Stimulated activated CD4-positive, alpha-beta T cell treated with anti-CD3 and anti-CD28 coated beads, Interleukin-4, amount 100 ng/mL, for 24 hours (primary cell): Measurements from ENCODE around the gene AS3MT.
"Not testable (repeated sequence)": the region's sequence is repeated elsewhere in the genome, so short reads cannot be mapped to it uniquely, and the experiment has no call there.

Experiments
- DNase-seq: peaks from one replicate; pipeline ENCODE4 v3.0.0-alpha.2; 2020

The AS3MT gene, protein sequence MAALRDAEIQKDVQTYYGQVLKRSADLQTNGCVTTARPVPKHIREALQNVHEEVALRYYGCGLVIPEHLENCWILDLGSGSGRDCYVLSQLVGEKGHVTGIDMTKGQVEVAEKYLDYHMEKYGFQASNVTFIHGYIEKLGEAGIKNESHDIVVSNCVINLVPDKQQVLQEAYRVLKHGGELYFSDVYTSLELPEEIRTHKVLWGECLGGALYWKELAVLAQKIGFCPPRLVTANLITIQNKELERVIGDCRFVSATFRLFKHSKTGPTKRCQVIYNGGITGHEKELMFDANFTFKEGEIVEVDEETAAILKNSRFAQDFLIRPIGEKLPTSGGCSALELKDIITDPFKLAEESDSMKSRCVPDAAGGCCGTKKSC

DNA sequence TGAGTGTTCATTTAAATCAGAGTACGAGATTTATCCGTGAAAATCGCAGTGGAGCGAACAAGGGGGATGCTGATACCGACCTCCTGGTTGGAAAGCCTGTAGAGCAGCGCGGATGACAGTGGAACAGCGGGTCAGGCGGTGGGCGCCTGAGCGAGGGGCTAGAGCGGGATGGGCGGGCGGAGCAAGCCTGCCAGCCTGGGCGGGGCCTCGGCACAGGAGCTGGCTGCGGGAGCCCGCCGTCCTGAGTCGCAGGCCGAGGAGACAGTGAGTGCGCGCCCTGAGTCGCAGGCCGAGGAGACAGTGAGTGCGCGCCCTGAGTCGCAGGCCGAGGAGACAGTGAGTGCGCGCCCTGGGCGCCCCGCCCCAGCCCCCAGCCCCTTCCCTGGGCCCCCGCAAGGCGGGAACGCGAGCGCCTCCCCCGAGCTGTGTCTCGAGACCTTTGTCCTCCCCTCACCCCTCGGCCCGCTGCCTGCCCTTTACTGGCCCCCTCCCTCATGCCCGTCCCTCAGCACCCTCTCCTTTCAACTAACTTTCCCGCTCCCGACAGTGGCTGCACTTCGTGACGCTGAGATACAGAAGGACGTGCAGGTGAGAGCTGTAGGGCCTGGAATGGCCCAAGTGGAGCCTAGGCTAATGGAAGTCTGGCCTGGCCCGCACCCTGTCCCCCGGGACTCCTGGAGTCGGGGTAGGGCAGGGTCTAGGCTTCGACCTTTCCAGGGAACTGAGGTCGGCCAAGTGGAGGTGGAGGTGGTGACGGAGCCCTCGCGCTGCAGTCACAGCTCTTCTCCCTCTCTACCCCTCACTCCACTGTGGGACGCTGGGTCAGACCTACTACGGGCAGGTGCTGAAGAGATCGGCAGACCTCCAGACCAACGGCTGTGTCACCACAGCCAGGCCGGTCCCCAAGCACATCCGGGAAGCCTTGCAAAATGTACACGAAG, at the start of gene AS3MT:
Gene AS3MT, plus strand, starts transcription at position 213 of the 941 bp plus-strand sequence. Its CDS starts 123 bp downstream, at position 336.
- DNase-seq = no peak

DNA sequence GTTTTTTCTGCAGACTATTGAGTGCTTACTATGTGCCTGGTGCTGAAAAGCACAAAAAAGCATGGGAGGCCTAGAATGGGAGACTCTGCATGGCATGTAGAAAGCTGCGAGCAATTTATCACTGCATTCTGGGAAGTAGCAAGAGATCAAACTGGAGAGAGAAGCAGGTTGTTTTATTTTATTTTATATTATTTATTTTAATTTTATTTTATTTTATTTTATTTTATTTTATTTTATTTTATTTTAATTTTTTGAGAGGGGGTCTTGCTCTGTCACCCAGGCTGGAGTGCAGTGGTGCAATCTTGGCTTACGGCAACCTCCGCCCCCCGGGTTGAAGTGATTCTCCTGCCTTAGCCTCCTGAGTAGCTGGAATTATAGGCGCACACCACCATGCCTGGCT, 49.3 kb upstream of the AS3MT start:
- not testable (repeated sequence) for DNase-seq

DNA sequence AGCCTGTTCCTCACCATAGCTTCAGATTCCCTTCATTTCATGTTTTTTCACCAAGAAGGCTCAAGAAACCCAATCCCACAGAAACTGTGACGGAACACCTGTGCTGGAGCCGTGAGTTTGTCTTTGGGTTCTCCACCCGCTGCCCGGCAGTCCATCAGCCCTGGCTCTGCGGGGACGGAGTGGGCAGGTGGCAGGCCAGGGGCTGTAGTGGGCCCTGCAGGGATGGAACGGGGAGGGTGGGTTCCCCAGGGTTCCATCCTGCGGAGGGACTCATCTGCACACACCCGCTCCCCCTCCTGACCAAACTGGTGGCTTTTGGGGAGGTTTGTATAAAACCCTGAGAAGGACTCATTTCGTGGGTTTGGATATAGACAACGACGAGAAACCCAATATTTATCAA, 47.0 kb upstream of the AS3MT start:
- no peak for DNase-seq

DNA sequence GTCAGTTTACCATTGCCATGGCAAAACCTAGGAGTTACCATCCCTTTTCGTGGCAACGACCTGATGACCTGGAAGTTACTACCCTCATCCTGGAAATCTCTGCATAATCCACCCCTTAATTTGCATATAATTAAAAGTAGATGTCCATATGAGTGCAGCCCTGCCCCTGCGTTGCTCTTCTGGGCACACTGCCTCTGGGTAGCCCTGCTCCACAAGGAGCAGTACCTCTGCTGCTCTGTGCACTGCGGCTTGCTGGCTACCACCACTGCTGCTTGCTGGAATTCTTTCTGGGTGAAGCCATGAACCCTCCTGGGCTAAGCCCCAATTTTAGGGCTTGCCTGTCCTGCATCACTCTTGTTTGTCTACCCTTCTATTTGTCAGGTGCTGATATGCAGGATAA, 44.6 kb upstream of the AS3MT start:
- DNase-seq = no peak

DNA sequence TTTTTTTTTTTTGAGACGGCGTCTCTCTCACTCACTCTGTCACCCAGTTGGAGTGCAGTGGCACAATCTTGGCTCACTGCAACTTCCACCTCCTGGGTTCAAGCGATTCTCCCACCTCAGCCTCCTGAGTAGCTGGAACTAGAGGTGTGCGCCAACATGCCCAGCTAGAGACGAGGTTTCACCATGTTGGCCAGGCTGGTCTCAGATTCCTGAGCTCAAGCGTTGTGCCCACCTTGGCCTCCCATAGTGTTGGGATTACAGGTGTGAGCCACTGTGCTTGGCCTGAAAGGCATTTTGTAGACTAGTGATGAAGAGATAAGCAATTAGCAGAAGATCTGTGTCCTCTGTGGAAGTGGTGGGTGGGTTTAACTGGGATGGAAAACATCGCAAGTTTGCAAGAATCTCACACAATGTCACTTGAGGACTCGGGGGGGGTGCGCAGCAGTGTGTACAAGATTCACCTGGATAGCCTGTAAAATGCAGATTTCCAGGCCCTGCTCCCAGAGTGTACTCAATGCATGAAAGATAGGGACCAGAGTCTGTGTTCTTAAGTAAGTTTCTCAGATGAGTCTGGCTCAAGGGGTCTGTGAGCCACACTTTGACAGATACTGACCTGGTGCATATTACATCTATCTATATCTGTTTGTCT, 43.0 kb upstream of the AS3MT start:
- no peak for DNase-seq

DNA sequence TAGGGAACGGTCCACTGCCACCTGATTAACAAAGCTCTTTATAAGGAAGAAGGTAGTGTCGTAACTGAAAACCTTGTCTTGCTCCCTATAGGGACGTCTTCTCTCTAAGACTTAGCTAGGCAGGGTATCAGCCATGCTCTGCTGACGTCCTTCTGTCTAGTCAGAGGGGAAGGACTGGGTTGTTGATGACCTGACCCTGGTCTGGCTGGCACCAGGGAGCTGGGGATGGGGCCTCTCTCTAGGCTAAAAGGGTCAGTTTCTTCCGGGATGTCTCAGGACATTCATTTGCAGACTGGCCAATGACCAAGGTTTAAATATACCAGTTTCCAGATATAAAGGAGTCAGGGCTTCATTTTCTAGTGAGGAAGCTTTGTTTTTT, 41.7 kb upstream of the AS3MT start:
- DNase-seq = no peak

DNA sequence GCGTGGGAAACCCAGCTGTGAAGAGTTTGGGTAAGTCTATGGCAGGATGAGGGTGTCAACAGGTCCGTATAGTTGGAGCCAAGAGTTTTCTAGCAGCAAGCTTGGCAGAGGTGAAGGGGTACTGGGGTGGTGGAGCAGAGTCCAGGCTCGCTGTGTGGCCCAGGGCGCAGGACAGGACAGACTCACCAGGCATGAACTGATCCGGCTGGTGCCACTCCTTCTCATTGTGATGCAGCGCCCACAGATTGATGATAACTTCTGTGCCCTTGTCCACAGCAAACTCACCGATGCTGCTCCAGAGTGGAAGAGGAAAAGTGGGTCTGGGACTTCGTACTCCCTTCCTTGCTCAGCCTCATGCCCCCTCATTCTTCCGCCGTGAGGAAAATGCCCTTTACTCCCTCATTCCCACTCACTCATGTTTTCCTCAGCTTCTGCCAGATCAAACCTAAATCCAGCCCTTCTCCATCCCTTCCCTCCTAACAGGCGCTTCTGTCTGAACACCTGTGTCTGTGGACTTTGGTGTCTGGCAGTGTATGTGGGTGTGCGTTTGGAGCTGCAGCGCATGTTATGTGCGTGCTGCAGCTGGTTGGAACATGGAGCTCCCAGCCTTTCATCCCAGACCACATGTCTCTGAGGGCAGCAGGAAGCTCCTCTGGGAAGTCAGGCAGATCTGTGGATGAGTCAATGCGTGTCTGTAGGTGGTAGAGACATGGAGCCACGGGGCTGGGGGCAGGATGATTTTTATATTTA, 37.8 kb upstream of the AS3MT start:
- DNase-seq = no peak

DNA sequence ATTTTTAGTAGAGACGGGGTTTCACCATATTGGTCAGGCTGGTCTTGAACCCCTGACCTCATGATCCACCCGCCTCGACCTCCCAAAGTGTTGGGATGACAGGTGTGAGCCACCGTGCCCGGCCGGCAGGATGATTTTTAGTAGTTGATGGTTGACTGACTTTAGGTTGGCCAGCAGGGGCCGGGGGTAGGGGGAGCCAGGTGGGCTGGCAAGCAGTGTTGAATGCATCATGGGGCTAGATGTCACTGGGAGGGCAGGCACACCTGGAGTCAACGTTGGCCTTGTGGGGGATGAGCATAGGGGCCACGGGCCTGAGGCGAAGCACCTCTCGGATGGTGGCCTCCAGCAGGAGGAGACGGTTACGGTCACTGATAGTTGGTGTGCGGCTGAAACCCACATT, 37.0 kb upstream of the AS3MT start:
- DNase-seq = no peak

DNA sequence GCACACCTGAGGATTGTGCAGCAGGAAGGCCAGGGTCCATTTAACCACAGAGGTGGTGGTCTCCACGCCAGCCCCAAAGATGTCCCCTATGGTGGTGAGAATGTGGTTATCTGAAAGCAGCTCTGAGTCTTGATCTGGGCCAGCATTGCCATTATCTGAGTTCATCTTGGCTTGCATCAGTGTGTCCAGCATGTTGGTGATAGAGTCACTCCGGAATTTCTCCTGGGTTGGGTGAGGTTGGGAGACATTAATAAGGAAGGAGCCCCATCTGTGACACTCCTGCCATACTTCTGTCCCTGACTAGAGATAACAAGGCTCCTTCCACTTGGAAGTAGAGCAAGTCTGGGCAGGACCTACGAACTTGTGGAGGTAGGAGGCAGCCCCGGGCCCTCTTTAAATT, 36.3 kb upstream of the AS3MT start:
- no peak for DNase-seq

DNA sequence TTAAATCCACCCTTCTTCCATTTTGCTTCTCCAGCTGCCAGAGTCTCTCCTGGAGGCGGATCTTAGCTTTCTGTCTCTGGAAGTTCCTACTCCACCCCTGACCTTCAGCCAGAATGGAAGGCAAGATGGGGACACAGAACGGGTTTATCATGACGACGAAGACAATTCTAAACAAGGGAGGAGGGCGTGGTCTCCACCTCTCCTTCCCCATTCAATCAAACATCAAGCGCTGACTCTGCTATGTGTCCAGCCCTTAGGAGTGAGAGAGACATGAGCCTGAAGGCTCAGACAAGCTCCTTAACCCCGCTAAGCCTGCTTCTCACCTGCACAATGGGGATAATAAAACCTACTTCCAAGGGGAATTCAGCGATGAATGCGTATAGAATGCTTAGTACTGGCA, 35.1 kb upstream of the AS3MT start:
- DNase-seq = no peak

DNA sequence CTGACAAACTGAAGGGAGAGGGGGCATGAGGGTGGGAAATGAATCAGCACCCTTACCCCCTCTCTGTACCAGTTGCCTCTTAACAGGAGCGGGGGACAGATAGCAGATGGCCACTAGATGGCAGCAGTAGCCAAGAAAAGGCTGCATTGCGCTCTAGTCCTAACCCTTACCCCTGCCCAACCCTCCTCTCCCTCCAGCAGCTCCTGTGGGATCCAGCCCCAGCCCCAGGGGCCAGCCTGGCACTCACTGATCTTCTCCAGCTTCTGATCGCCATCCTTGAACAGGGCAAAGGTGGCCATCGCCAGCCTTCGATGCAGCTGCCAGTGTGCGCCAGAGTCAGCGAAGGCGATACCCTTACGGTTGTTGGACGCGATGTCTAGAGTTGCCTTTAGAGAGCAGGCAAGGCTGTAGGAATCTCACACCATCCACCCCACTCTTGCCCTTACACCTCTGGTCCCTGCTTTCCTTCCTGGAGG, 34.2 kb upstream of the AS3MT start:
- peak; percentile 82 for DNase-seq

DNA sequence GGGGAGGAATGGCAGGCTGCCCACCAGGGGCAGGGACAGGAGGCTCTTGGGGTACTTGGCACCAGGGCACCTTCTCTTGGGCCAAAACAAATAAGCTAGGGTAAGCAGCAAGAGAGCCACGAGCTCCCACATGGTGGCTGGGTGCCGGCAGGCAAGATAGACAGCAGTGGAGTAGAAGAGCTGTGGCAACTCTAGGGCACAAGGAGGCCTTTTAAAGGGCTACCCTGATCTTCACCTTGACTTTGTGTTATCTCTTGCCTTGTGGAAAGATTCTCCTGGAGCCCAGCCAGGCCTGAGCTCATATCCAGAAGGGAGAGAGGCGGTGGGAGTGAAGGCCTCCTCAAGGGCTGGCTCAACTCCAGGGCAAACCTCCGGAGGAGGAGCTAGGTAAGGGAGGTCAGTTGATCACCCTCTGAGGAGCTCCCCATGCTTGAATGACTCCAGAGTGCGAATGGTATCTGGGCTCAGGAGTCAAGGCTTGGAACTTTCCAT, 32.0 kb upstream of the AS3MT start, which contains the start of gene CYP17A1:
Gene CYP17A1, minus strand, starts transcription at position 184 of the 492 bp plus-strand sequence. Its CDS starts 52 bp downstream, at position 132.
- DNase-seq = no peak

DNA sequence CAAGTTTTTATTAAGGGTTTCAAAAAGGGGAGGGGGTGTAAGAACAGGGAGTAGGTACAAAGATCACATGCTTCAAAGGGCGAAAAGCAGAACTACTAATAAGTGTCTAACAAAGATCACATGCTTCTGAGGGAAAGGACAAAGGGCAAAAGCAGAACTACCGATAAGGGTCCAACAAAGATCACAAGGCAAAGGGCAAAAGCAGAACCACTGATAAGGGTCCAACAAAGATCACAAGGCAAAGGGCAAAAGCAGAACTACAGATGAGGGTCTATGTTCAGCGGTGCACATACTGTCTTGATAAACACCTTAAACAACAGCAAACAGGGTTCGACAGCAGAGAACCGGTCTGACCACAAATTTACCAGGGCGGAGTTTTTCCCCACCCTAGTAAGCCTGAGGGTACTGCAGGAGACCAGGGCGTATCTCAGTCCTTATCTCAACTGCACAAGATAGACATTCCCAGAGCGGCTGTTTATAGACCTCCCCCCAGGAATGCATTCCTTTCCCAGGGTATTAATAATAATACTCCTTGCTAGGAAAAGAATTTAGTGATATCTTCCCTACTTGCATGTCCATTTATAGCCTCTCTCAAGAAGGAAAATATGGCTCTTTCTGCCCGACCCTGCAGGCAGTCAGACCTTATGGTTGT, 30.9 kb upstream of the AS3MT start:
- DNase-seq = not testable (repeated sequence)

DNA sequence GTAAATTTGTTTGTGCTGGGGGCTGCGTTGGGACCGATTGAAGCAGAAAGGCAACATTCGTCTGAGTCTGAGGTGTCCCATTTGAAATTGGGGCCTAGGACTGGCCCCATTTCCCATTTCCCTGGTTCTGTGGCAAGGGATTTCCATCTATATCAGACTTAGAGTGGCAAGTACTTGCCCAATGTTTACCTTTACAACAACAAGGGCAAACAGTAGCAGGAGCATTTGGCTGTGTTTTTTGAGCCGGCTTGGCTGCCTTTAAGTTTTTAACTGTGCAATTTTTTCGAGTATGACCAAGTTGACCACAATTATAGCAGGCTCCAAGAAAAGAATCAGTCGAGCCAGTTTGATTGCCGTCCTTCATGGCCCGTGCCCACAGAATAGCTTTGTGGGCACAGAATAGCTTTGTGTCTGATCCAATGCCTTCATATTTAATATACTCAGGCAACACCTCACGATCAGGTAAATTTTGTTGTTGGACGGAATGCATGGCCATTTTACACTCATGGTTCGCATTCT, 27.4 kb upstream of the AS3MT start:
- no peak for DNase-seq

DNA sequence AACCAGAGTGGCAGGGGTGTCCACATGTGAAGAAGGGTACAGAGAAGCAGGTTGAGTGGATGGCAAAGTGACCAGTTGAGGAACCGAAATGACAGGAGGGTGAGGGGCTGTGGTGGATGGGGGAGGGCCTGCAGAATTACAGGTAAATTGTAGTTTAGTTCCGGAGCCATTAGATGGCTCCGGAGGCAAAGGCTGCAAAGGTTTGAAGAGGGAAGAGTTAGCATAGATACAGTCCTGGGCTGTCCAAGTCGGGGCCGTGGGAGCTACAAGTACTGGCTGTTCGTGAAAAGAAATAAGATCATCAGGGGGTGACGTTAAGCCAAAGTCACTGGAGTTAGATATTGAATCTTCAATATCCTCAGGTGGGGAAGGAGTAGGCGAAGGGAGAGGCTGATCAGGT, 26.1 kb upstream of the AS3MT start:
- DNase-seq = not testable (repeated sequence)

DNA sequence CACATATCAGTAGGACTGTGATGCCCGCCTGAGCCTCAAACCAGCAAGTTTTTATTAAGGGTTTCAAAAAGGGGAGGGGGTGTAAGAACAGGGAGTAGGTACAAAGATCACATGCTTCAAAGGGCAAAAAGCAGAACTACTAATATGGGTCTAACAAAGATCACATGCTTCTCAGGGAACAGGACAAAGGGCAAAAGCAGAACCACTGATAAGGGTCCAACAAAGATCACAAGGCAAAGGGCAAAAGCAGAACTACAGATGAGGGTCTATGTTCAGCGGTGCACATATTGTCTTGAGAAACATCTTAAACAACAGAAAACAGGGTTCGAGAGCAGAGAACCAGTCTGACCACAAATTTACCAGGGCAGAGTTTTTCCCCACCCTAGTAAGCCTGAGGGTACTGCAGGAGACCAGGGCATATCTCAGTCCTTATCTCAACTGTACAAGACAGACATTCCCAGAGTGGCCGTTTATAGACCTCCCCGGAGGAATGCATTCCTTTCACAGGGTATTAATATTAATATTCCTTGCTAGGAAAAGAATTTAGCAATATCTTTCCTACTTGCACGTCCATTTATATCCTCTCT, 25.0 kb upstream of the AS3MT start:
- not testable (repeated sequence) for DNase-seq

DNA sequence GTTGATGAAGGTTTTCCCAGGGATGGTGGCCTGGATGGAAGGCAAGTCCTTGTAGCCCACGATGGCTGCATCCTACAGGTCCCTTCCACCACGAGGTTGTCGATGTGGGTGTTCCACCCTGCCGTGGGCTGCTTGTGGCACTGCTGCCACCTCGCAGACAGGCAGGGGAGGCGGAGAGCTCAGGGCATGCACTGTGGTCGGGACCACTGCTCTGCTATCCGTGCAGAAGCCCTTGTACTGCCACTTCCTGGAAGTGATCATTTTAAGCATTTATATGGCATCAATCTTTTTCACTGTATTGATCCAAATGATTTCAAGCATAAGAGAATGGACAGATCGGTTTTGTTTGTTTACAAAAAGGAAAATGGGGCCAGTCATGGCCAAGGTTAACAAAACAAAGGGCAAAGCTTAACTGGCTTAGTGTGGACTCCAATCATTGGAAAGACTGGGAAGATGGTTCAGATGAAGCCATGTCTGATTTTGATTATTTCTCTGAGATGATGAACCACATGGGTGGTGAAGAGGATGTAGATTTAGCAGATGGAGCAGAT, 23.8 kb upstream of the AS3MT start:
- no peak for DNase-seq

DNA sequence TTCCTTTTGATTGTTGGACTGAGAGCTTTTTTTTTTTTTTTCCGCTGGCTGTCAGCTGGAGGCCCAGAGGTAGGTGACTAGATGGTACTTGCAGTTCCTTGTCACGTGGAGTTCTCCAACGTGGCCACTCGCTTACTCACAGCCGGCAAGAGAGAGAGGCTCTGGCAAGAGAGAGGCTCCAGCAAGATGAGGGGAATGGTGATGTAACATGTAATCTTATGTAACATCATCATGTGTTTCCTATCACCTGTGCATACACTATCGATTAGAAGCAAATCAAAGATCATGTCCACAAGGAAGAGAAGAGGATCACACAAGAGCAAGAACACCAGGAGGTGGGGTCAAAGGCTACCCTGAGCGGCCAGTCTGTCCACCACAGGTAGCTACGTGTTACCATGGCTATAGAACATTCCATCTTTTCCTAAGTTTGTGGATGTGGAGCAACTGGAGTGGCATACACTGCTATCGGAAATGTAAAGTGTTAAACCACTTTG, 19.2 kb upstream of the AS3MT start:
- no peak for DNase-seq

DNA sequence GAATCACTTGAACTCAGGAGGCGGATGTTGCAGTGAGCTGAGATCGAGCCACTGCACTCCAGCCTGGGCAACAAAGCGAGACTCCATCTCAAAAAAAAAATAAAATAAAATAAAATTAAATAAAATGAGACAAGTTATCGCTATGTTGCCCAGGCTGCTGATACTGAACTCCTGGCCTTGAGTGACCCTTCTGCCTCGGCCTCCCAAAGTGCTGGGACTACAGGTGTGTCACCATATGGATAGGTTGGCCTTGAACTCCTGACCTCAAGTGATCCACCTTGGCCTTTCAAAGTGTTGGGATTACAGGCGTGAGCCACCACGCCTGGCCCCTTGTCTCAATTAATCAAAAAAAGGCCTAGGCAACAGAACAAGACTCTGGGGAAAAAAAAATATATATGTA, 16.0 kb upstream of the AS3MT start:
- not testable (repeated sequence) for DNase-seq

DNA sequence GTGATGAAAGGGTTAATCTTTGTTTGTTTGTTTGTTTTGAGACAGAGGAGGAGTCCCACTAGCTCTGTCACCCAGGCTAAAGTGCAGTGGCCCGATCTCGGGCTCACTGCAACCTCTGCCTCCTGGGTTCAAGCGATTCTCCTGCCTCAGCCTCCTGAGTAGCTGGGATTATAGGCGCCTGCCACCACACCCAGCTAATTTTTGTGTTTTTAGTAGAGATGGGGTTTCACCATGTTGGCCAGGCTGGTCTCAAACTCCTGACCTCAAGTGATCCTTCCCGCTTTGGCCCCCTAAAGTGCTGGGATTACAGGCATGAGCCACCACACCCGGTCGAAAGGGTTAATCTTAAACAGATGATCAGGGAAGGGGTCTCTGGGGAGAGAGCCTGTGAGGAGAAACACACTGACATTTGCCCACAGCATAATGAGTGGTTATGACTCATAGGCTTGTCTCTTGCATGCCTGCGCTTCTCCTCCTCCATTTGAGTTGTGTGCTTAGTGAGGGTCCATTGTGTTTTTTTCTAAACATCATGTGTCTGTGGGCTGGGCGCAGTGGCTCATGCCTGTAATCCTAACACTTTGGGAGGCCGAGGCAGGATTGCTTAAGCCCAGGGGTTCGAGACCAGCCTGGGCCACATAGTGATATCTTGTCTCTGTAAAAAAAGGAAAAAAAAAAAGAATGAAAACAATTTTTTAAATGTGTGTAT, 13.4 kb upstream of the AS3MT start:
- not testable (repeated sequence) for DNase-seq
